ENCODE results near the gene ACOT7.

ACOT7 gene

DNA sequence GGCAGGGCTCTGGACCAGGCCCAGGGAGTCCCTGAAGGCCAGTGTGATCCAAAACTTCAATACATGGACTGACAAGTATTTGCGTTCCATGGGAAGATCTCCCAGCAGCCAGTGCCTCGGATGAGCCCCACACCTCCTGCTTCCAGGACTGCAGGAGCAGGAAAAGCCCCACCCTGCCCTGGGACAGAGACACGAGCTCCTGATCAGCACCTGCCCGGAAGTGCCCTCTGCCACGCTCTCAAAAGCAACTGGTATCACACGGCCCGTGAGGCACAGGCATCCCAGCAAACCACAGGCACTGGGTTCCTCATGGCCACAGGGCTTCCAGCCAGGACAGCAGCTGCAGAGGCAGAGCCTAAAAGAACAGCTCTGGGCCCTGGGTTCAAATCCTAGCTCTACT is 48.6 kb downstream of the ACOT7 start:
- no peak for DNase-seq (ENCODE audit: low read depth)

- peak; percentile 40 for DNase-seq (ENCODE audit: low read depth)
Measured at GRCh38 chr1:6343506-6344405, 49.8 kb downstream of the ACOT7 start.

GRCh38 chr1:6342056-6342455 is 51.5 kb downstream of the ACOT7 start:
- DNase-seq (ENCODE audit: low read depth) = no peak

- no peak for DNase-seq (ENCODE audit: low read depth)
Measured at GRCh38 chr1:6338695-6339094, 54.9 kb downstream of the ACOT7 start.

DNA sequence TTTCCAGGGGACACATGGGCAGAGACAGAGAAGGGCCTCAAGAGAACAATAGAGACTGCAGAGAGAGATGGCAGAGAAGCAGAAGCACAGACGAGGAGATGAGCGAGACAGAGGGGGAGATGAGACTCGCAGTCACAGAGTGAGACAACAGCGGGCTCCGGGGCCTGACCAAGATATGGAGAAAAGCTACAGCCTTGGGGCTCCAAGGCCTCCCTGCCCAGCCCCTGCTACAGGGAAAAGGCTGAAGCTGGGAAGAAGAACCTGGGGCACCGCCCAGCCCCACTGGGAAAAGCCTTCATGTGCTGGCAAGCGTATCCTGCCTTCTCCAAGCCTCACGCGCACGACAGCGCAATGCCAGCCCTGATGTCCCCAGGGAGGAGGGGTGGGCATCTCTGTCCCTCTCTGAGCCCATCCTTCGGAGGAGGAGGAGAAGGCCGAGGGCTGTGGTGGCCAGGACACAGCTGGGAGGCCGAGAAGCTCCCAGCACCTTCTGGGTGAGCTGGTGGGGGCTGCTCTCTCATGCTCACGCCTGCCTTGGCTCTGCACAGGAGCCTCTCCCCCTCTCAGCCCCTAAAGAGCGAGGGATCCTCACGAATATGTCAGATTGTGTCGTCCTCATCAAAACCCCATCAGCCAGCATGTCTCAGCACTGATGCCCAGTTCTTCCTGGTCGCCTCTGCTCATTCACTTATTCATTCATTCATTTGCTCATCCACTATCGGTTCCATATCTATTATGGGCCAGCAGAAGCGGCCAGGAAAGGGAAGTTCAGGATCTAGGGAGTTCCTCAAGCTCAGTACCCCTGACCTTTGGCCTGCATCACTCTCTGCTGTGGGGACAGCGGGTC is 56.6 kb downstream of the ACOT7 start:
- DNase-seq (ENCODE audit: low read depth) = no peak

GRCh38 chr1:6334261-6334993 is 59.1 kb downstream of the ACOT7 start:
- no peak for DNase-seq (ENCODE audit: low read depth)

GRCh38 chr1:6332821-6333220 is 60.7 kb downstream of the ACOT7 start:
- no peak for DNase-seq (ENCODE audit: low read depth)

DNA sequence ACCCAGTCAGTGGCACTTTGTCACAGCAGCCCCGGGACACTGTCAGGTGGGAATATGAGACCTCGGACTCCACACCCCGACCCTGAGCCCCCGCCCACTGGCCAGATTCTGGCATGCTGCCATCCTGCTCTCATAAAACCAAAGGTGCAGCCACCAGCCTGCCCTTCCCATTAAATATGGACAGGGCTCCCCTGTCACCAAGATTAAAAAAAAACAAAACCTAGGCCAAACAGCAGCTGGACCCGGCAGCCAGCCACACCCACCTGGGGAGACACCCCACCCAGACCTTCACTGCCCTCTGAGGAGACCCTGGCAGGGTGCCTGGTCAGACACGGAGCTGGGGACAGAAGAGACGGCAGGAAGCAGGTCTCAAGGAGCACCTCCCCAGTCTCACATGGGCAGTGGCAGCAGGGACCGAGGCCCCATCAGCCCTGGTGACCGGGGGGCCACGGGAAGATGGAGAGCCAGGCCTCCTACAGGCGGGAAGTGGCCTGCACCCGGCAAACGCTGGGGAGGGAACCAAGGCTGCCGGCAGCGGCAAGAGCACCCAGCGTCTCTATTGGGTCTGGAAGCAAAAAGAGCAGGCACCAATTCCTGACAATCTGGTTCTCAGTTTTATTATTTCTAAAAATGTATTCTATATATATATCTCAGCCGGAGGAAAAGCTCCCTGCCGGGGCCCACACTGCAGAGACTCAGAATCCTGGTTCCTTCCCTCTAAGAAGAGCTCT is 61.9 kb downstream of the ACOT7 start:
- no peak for DNase-seq (ENCODE audit: low read depth)

DNA sequence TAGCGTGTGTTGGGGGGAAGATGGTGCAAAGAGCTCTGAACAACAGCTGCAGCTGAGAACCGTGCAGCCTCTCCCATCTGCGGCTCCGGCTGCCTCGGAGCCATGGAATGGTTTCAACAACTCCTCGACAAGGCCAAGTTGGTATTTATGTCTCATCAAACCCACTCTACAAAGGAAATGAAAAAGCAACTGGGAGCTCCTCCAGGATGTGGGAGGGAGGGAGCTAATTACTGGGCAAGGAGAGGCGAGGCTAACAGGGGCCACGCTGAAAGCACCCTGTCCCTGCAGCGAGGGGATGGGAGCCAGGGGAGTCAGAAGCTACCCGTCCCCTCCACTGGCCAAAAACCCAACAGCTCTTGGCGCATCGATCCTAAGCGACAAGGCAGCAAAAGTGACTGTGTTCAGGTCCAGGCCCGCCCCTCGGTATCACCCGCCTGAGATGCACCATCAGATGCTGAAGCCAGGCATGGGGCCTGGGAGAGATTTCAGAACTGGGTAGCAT is 63.1 kb downstream of the ACOT7 start:
- no peak for DNase-seq (ENCODE audit: low read depth)

DNA sequence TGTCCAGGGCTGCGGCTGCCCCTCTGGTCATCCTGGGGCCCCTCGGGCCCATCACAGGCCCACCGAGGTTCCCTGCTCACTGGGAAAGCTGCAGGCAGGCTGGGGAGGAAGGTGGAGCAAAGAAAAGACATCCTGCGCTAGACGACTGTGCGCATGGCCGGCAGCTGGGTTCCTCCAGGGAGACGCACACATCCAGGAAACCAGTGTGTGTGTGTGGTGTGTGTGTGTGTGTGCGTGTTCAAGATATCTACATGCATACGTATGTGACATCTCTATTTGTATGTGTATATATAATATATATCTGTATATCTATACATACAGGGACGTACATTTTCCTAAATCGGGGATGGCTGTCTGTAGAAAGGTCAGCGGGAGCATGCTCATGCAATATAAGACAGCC is 63.7 kb downstream of the ACOT7 start:
- no peak for DNase-seq (ENCODE audit: low read depth)

GRCh38 chr1:6329396-6329795 is 64.2 kb downstream of the ACOT7 start:
- no peak for DNase-seq (ENCODE audit: low read depth)

- DNase-seq (ENCODE audit: low read depth) = no peak
Measured at GRCh38 chr1:6328696-6329095, 64.9 kb downstream of the ACOT7 start.

DNA sequence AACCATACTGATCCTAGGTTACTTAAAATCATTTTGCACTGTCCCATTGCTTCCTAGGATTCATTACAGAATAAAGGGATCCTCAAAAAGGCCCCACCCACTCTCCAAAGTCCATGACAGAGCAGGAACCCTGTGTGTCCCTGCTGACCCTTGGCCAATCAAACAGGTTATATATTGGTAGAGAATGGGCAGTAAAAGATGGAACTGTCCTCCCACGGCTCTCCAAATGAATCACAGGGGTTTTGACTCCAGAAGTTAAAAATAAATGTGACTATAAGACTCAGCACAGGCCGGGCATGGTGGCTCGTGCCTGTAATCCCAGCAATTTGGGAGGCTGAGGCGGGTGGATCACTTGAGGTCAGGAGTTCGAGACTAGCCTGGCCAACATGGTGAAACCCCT is 65.5 kb downstream of the ACOT7 start:
- DNase-seq (ENCODE audit: low read depth) = no peak

DNA sequence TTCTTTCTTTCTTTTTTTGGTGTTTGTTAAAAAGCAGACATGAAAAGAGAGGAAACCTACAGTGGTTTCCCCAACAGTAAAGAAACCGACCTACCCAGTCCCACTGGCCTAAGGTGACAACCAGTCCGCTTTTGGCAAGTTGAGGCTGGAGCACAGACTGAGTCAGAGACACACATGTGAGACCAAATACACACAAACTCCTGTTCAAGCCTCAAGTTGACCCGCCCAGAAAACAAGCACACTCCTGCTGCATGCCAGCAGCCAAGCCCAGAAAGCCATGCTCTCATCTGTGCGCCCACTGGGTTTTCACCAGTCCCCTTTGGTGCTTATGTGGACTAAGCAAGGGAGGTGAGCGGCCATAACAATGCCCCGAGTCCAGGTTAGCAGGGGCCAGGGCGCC is 68.1 kb downstream of the ACOT7 start:
- no peak for DNase-seq (ENCODE audit: low read depth)

GRCh38 chr1:6322161-6322560 is 71.4 kb downstream of the ACOT7 start:
- DNase-seq (ENCODE audit: low read depth) = no peak

DNA sequence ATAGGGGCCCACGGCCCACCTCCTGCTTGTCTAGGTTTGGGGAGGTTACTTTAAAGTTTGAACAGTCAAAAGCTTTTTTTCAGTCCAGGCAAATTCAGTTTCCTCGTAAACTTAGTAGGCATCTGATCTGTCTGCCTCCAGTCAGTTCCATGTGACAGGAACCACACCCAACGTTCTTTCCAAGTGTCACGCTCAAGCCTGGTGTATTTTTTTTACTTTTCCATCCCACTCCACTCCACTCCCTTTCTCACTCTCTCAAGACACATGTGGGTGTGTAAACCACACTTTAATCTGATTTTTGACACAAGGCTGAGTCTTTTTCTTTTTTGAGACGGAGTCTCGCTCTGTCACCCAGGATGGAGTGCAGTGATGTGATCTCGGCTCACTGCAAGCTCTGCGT is 72.4 kb downstream of the ACOT7 start:
- no peak for DNase-seq (ENCODE audit: low read depth)

- DNase-seq (ENCODE audit: low read depth) = no peak
Measured at GRCh38 chr1:6317098-6317760, 76.3 kb downstream of the ACOT7 start.

DNA sequence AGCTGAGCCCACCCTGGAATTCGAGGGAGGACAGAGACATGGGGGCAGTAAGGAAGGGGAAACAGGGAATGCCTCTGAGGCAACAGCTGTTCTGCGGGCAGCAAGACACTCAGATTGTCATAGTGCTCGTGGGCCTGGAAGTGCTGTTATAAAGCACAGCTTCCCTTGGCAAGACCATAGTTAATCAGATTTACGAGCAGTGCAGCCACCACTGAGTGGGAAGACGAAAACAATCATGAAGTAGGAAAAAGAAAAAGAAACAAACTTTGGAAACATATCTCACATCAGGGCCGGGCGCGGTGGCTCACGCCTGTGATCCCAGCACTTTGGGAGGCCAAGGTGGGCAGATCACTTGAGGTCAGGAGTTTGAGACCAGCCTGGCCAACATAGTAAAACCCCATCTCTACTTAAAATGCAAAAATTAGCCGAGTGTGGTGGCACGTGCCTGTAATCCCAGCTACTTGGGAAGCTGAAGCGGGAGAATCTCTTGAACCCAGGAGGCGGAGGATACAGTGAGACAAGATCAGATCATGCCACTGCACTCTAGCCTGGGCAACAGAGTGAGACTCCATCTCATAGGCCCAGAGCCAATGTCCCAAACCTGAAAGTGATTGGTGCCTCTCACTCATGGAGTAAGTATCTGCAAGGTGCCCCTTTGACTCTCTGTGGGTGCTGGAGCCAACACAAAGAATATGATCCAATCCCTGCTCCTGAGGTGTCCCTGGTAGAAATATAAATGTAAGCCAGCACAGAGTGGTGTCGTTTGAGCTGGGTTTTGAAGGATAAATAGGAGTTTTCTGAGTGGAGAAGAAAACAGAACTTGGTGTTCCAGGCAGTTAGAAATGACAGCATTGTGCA is 77.1 kb downstream of the ACOT7 start:
- DNase-seq (ENCODE audit: low read depth) = no peak

DNA sequence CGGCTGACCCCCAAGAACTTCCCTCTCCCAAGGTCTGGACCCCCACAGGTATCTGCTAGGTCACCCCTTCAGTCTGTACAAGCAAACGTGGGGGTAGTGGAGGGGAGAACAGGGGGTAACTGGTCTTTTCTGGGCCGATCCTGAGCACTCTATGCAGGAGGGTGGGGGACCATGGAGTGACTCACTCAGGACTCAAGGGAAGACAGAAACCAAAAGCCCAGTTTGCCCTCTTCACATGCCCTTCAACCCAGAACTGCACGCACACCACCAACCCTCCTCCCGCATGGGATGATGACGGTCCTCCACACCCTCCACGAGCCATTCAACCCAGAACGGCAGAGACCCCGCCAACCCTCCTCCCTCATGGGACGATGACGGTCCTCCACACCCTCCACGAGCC is 79.1 kb downstream of the ACOT7 start:
- no peak for DNase-seq (ENCODE audit: low read depth)
